ENCODE results near the gene TSNAXIP1.

The TSNAXIP1 gene

GRCh38 chr16:67781565-67781921, 25.1 kb upstream of the TSNAXIP1 start:
- DNase-seq (ENCODE audit: low read depth in 2 of 2), result no peak
- TF ChIP-seq, protein P1, sequence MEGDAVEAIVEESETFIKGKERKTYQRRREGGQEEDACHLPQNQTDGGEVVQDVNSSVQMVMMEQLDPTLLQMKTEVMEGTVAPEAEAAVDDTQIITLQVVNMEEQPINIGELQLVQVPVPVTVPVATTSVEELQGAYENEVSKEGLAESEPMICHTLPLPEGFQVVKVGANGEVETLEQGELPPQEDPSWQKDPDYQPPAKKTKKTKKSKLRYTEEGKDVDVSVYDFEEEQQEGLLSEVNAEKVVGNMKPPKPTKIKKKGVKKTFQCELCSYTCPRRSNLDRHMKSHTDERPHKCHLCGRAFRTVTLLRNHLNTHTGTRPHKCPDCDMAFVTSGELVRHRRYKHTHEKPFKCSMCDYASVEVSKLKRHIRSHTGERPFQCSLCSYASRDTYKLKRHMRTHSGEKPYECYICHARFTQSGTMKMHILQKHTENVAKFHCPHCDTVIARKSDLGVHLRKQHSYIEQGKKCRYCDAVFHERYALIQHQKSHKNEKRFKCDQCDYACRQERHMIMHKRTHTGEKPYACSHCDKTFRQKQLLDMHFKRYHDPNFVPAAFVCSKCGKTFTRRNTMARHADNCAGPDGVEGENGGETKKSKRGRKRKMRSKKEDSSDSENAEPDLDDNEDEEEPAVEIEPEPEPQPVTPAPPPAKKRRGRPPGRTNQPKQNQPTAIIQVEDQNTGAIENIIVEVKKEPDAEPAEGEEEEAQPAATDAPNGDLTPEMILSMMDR (IDR thresholded peaks at IDR 0.05; ENCODE audit: low read depth, low read length), result no peak
- no peak overlapping the region for H3K4me3 ChIP-seq (replicated peaks in 1 of 2; ENCODE audit: low read depth in 2 of 2, low read length in 2 of 2)

GRCh38 chr16:67782567-67783352, 23.9 kb upstream of the TSNAXIP1 start:
- DNase-seq (ENCODE audit: low read depth in 2 of 2), result no peak
- no peak overlapping the region for H3K4me3 ChIP-seq (replicated peaks in 1 of 2; ENCODE audit: low read depth in 2 of 2, low read length in 2 of 2)
- TF ChIP-seq, protein P1 (IDR thresholded peaks at IDR 0.05; ENCODE audit: low read depth, low read length), result no peak

- TF ChIP-seq, protein P1 (IDR thresholded peaks at IDR 0.05; ENCODE audit: low read depth, low read length), result no peak
These were observed 23.4 kb upstream of the TSNAXIP1 start for GRCh38 chr16:67783353-67783725.

GRCh38 chr16:67786491-67786890, 20.2 kb upstream of the TSNAXIP1 start:
- H3K4me3 ChIP-seq (replicated peaks in 1 of 2; ENCODE audit: low read depth in 2 of 2, low read length in 2 of 2), result no peak overlapping the region
- TF ChIP-seq, protein P1 (IDR thresholded peaks at IDR 0.05; ENCODE audit: low read depth, low read length), result no peak
- DNase-seq (ENCODE audit: low read depth in 2 of 2), result no peak

More at GRCh38 chr16:67783353-67783725, 23.4 kb upstream of the TSNAXIP1 start:
- no peak overlapping the region for H3K4me3 ChIP-seq (replicated peaks in 1 of 2; ENCODE audit: low read depth in 2 of 2, low read length in 2 of 2)
- DNase-seq (ENCODE audit: low read depth in 2 of 2), result no peak

DNA sequence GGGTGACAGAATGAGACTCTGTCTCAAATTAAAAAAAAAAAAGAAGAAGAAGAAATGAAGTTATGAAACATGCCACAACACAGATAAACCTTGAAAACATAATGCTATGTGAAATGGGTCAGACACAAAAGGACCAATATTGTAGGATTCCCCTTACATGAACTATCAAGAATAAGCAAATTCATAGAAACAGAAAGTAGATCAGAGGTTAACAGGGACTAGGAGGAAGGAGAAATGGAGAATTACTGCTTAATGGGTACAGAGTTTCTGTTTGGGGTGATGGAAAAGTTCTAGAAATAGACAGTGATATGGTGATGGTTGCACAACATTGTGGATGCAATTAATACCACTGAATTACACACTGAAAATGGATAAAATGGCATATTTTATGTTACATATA, 16.6 kb upstream of the TSNAXIP1 start:
- no peak for DNase-seq (ENCODE audit: low read depth in 2 of 2)
- H3K4me3 ChIP-seq (replicated peaks in 1 of 2; ENCODE audit: low read depth in 2 of 2, low read length in 2 of 2), result no peak overlapping the region
- TF ChIP-seq, protein P1 (IDR thresholded peaks at IDR 0.05; ENCODE audit: low read depth, low read length), result no peak

GRCh38 chr16:67796099-67796718, 10.5 kb upstream of the TSNAXIP1 start:
- H3K4me3 ChIP-seq (replicated peaks in 1 of 2; ENCODE audit: low read depth in 2 of 2, low read length in 2 of 2), result no peak overlapping the region
- TF ChIP-seq, protein P1 (IDR thresholded peaks at IDR 0.05; ENCODE audit: low read depth, low read length), result no peak
- DNase-seq (ENCODE audit: low read depth in 2 of 2), result no peak

Data from cardiac fibroblast (primary cell).